HG03025 (cell line): ENCODE measurements around the gene CD200R1.
A peak's percentile ranks its signal among the peaks of the same experiment; 100 is the strongest.

Experiments used
- ATAC-seq: cut with Tn5 transposase; IDR thresholded peaks from one replicate; pipeline ENCODE4 v1.9.1; 2021; ENCODE audit warnings: mild to moderate bottlenecking, moderate library complexity; ENCODE audit not compliant: unreplicated experiment, low FRiP score

Gene CD200R1, protein sequence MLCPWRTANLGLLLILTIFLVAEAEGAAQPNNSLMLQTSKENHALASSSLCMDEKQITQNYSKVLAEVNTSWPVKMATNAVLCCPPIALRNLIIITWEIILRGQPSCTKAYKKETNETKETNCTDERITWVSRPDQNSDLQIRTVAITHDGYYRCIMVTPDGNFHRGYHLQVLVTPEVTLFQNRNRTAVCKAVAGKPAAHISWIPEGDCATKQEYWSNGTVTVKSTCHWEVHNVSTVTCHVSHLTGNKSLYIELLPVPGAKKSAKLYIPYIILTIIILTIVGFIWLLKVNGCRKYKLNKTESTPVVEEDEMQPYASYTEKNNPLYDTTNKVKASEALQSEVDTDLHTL

DNA sequence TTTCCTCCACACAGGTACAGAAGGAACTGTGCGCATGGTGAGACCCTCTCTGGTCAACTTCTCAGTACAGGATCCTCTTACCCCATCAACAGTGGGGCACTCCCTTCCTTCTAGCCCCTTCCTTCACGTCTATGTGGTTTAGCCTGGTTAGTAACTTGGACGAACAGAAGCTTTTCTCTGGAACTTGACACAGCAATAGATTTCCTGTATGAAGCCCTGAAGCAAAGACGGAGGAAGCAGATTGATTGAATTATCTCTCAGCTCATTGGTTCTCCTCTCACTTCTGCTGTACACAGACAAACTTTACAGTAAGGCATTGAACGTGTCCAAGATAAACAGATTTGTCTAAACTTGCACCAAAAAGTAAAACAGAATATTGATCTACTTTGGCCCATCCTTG is at the start of gene CD200R1:
CD200R1 (minus strand) TSS at position 210 of the 400 bp plus-strand sequence. CDS start 246 bp downstream, outside the sequence.
- ATAC-seq = no peak

DNA sequence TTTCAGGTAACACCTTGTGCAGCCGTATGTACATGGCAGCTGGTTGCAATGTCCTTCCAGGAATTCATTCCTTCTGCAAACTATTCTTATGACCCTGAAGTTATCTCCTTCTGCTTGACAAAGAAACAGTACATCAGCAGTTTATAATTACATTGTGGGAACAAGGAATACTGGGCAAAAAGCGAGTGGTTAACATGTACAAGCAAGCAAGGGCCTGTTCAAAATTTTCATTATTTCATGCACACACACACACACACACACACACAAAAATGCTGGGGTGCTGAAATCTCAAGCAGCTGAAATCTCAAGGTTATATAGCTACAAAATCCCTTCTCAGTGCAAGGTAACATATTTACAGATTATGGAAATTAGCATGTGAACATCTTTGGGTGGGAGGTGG is 46.6 kb upstream of the CD200R1 start:
- ATAC-seq = no peak

DNA sequence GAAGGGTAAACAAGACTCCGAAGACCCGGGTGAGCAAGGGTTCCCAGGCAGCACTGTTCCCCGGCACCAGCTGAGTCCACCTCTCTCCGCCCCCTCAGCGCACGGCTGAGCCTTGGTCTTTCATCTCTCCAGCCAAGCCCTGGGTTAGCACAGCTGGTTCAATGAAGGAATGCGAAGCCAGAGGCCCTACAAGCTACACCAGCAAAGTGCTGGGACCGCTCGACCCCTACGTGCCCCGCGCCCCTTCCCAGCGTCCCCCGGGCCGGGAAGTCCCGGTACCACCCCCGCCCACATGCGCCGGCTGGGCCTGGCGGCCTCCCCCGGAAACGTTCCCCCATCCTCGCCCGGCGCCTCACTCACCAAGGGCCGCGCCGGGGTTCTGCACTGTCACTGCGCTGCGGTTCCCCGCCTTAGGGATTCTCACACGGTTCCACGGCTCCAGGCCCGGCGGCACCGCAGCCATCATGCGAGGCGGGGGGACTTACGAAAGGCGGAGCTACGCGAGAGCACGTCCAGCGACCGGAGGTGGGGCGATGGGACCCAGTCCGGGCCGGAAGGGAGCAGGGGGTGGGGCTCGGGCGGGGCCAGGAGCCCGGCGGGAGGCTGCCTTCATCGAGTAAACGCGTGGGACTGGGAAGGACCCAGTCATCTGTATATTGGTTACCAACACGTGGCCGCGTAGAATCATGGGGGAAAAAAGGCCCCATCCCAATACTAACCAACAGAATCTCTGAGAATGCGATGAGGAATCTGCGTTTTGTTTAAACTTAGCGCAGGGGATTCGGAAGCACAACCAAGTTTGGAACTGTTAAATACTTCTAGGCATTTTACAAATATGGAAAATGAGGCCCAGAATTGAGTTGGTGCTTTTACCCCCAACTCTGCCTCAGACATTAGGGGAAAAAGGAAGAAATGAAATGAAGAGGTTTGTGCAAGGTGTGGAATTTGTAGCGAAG is 44.6 kb upstream of the CD200R1 start:
- peak; percentile 93 for ATAC-seq

DNA sequence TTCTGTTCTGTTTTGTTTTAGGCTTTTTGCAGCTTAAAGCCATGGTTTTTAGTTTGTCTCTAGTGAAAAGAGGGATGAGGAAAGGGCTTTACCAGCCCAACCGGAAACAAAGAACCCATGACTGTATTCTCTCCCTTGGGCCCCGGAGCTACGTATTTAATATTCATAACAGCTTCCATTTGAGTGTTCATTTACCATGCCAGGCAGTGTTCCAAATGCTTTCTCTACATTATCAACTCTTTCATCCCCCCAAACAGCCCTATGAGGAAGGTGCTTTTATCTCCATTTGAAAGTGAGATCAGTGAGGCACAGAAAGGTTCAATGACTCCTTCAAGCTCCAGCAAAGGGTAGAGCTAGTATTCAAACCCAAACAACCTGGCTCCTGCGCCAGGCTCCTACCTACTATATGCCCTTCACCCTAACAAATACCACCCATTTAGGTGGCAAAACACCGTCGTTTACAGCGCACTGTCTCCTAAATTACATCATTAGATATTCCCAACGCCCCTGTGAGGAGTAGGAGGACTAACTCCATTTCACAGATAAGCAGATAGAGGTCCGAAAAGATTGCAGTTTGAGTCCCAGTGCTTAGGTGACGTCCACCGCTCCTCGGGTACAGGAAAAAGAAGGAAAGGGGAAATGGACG is 43.8 kb upstream of the CD200R1 start:
- ATAC-seq = no peak

DNA sequence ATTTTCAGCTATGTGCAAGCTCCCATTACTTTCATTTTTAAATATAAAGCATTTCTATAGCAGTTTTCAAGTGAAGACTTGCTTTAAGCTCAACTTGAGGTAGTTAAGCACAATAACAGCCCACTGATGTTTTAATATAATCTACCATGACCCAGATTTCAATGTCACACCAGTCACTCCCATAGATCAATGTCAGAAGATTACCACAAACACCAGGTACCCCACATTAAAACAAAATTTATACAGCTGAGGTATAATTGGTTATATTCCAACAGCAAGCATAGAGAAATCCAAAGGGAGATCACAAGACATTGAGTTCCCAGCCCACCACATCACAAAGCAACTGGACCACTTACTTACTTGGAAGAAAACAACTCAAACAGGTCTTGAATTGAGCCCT is 38.7 kb upstream of the CD200R1 start:
- no peak for ATAC-seq

DNA sequence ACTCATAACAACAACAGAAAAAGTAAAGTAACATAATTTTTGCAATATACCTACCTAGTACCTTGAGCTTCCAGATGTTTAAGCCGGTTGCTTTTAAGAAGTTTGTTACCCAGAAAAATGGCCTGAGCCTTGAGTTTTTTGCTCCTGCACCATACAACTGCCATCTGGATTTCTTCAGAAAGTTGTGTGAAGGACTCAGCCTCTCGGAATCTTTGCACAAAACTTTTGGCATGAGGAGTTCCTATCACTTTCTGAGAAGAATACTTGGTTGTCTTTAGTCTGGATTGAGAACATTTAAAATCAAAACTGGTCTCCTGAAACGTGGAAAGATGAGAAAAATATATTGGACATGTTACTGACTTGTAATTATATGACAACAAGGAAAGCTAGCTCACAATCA is 33.2 kb upstream of the CD200R1 start:
- ATAC-seq = no peak

DNA sequence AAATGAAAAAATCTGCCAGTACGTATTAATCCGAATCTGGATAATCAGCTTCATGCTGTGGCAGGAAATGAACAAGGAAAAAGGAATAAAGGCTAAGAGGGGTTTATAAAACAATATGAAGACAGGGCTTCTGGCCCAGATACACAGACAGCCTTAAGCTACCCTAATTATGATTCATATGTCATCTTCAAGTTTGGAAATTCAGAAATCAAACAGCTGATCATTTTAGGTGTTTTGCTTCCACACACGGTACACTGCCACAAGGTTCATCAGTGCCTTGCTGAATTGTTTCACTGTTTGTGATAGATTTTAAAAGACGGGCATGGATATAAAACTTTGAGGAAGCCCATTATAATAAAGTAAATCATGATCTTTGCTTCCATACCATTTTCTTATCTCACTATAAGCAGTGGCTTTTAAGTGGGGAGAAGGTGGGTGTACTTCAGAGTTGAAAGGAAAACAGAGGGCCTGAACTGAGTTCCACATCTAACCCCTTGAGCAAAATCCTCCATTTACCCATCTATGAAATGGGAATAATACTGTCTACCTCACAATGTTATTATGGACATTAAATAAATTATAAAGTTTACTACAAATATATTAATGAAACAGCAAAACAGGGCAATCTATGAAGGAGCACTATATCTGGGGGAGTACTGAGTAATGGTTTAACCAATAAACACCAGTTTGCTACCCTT is 31.6 kb upstream of the CD200R1 start:
- ATAC-seq = no peak

DNA sequence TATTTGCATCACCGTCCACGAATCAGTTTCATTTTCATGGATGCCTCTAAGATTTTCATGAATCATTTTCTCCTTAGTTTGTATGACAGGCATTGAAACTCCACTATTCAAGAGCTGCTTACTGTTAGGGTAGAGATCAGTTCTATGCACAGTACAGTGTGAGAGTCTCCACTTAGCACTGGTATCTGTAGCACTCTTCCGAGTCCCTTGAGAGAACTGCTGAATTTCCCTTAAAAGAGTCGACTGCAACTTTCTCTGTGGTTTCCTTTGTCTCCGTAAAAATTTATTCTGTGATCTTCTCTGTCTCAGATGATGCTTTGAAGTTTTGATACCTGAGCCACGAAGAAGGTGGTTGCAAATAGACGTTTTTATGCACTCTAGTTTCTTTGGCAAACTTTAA is 30.7 kb upstream of the CD200R1 start:
- no peak for ATAC-seq

DNA sequence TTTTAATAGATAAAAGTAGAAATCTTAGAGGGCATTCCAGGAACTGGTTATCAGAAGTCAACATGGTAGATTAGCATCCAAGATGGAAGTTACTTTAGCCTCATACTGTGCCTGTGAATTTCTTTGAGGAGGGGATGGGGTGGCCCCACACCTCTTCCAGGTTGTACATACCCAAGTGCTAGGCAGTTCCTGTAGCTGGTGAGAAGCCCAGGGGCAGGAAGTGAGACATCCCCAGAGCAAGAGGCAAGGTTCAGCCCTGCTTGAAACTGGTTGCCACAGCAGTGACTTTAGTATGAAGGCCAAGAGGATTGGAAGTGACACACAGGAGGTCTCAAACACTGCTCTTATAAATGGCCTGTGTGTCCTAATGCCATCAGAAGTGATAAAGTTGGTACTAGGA is 27.8 kb upstream of the CD200R1 start:
- no peak for ATAC-seq

DNA sequence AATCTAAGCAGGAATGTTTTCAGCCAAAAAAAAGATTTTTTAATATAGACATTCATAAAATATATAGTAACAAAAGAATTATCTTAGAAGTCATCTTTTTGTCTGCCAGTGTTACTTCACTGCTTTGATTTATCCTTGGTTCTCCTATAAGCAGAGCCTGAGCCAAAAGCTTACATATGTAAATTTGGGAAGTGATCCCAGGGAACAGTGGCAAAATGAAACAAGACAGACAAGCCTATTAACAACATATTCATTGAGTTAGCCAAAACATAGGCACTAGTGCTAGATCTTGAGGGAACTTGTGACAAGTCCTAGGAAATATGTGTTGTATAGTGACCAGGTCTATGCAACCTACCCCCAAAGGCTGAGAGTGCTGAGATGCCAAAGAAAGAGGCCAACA is 27.1 kb upstream of the CD200R1 start:
- ATAC-seq = no peak

DNA sequence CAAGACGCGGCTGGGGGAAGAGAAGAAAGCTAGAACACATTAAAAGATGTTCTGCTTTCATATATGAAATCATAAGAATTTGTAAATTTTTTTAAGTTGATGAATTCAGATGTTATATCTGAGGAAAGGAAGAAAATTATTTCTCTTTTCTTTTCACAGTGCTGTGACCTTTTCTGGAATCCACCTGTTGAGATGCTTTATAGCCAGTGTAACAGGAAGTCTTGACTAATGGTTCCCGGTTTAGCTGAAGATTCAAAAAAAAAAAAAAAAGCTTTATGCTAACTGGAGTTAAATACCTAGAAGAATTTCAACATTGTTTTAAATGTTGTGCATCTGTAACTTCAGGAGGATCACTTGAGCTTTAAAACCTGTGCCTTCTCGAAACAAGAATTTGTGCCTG is 25.8 kb upstream of the CD200R1 start:
- no peak for ATAC-seq

DNA sequence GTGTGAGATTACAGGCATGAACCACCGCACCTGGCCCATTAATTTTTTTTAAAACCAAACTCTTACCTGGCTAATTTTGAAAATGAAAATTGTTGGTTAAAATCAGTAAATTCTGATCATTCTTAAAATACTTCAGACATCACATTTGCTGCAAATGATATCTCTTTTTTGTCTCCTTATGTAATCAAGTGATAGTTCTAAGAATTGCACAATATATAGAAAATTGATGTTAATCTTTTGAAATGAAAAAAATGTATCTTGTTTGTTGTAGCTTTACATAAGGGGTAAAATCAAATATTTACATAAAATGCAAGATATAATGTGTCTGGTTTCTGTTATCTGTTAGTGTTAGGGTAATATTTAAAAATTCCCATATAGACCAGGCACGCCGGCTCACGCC is 20.9 kb upstream of the CD200R1 start:
- ATAC-seq = no peak

DNA sequence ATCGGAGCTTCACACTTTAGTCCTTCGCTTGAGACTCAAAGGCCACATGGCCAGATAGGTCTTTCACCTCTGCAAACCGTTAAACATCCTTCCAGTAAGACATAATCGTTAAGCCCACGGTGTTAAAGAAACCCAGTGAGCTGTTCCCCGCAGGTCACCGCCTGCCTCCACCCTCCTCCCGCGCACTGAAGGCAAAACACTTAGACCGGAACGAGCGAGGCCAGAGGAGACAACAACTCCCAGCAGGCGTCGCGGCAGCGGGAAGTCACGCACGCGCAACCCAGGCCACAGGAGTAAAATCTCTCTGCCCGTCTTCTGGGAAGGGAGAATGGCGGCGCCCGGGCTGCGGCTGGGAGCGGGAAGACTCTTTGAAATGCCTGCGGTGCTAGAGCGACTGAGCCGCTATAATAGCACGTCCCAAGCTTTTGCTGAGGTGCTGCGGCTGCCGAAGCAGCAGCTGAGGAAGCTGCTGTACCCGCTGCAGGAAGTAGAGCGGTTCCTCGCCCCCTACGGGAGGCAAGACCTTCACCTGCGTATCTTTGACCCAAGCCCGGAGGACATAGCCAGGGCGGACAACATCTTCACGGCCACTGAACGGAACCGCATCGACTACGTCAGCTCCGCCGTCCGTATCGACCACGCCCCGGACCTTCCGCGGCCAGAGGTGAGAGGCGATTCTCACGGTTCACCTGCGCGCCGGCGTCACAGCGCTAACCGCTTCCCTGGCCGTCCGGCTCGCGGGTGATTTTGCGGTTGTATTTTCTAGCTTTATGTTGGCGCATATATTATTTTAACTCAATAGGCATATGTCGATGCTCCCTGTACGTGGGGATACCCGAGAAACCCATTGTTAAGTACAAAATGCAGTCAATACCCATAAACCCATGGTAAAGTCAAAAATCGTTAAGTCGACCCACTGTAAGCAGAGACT is 16.0 kb upstream of the CD200R1 start, which contains the start of gene GTPBP8:
GTPBP8 (plus strand) TSS at position 313 of the 931 bp plus-strand sequence; CDS start at position 329, 16 bp downstream.
- ATAC-seq = peak; percentile 96

DNA sequence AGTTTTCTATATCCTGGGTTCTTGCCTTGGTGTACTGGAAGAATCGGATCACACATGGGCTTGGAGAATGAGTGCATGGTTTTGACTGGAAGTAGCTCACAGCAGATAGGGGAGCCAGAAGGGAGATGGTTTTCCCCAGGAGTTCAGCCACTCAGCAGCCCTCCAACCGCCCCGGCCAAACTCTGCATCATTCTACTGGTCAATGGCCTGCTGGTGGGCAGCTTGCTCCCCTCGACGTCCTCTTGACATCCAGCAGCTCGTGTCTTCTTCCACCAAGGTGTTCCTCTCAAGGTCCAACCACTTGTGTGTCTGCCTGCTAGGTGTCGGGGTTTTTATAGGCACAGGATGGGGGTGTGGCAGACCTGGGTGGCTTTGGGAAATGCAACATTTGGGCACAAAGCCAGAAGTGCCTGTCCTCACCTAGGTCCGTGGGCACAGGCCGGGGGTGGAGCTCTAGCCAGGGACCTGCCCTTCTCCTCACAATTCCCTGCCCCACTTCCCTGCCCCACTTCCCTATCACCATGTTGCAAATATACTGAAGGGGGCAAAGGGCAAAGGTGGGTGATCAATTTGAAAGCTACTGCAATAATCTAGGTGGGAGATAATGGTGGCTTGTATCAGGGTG is 12.9 kb upstream of the CD200R1 start:
- ATAC-seq = no peak

DNA sequence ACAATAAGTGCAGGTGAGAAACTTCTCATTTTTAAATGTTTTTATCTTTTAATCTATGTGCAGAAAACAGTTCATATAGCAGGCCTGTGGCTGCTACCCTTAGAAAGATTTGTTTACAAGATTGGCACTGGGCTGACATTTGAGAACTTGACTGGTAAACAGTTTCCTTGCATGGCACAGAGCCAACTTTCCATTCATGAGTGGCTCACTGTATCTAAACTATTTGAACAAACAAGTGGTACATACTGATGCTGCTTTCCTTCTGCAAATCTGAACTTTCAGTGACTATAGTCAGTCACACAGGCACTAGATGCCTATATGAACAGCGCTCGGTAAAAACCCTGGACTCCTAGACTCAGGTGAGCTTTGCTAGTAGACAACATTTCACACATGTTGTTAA is 9.6 kb upstream of the CD200R1 start:
- no peak for ATAC-seq

DNA sequence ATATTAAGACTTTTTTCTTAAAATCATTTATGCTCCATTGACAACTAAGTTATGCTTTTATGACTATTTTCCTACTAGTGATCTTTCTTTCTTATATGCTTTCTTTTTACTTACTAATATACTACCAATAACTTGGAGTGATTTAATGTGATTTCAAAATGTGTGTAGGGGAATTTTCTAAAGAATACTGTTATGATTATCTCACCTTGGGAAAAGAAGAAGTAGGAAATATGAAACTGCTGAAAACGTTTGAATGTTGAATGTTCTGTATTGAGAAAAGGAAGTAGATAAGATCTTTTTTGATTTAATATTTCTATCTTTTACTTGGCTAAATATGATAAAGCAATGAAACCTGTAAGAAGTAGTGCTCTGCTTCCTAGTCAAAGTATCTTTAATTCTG is 7.8 kb upstream of the CD200R1 start:
- no peak for ATAC-seq

DNA sequence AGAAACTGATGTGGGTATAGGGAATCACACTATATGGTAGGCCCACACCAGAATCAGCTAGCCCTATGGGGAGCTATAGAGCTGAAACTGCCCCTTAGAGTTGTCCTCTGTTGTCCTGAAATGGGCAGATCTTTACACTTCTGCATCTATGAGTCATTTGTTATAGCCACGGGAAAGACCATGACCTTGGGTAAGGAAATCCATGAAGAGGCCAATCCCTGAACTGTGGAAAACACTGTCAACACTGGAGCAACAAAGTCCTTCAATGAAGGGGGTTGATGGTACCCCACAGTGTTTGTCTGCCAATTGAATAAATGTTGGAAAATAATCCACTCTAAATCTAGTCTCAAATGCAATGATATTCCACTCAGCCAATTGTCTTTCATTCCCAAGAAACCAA is 5.2 kb upstream of the CD200R1 start:
- no peak for ATAC-seq

DNA sequence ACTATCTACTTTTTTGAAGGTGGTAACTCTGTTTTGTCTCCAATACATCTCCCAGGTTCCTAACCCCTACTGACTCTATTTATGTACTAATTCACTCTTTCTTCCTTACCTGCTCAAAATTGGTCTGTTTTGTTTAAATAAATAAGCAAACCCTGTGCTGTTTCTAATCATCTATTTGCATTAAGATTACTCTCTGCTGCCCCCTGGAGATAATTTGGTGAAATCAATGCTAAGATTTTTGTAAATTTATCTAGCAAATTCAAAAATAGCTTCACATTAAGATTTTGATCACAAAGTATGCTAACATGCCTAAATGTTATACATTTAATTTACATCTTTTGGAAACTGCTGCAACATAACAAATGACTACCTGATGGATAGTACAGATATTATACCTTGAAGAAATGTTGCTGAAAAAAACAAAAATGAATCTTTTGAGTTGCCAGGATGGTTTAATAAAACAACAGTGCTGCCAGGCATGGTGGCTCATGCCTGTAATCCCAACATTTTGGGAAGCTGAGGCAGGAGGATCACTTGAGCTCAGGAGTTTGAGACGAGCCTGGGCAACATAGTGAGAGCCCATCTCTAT is 4.4 kb upstream of the CD200R1 start:
- no peak for ATAC-seq

DNA sequence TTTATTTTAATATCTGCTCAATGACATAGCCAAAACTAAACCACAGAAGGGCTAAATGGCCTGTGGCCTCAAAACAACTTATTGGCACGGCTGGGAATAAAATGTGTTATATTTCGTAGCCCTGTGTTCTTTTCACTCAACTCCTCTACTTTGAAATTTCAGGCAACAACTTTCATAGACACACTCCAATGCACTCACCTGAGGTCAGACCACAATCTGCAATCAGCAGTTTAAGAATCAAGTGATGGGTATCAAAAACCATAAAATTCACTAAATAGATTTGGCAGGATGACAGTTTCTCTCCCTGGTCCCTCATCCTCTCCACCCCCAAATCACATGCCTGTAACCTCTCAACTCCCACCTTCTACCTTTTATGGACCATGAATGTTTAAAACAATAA is 2.0 kb upstream of the CD200R1 start:
- ATAC-seq = no peak
